GM18951 (cell line): Measurements from ENCODE around the gene STK11IP.
A peak's percentile ranks its signal among the peaks of the same experiment; 100 is the strongest.

Experiments
- POLR2A ChIP-seq: IDR thresholded peaks from 4 replicates; pipeline ENCODE4 v1.6.1; 2011; ENCODE audit warnings: mild to moderate bottlenecking; ENCODE audit not compliant: insufficient read length, insufficient read depth; ENCODE audit errors: extremely low read depth
- in situ Hi-C: fragments of 300-500 bp; cut with MboI; formaldehyde crosslinking; loops from one replicate; pipeline ENCODE4 v1.12.0; 2022; ENCODE audit warnings: low sequenced_read_pairs, mixed read lengths, inconsistent platforms; ENCODE audit not compliant: unreplicated experiment

Gene STK11IP, protein sequence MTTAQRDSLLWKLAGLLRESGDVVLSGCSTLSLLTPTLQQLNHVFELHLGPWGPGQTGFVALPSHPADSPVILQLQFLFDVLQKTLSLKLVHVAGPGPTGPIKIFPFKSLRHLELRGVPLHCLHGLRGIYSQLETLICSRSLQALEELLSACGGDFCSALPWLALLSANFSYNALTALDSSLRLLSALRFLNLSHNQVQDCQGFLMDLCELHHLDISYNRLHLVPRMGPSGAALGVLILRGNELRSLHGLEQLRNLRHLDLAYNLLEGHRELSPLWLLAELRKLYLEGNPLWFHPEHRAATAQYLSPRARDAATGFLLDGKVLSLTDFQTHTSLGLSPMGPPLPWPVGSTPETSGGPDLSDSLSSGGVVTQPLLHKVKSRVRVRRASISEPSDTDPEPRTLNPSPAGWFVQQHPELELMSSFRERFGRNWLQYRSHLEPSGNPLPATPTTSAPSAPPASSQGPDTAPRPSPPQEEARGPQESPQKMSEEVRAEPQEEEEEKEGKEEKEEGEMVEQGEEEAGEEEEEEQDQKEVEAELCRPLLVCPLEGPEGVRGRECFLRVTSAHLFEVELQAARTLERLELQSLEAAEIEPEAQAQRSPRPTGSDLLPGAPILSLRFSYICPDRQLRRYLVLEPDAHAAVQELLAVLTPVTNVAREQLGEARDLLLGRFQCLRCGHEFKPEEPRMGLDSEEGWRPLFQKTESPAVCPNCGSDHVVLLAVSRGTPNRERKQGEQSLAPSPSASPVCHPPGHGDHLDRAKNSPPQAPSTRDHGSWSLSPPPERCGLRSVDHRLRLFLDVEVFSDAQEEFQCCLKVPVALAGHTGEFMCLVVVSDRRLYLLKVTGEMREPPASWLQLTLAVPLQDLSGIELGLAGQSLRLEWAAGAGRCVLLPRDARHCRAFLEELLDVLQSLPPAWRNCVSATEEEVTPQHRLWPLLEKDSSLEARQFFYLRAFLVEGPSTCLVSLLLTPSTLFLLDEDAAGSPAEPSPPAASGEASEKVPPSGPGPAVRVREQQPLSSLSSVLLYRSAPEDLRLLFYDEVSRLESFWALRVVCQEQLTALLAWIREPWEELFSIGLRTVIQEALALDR

DNA sequence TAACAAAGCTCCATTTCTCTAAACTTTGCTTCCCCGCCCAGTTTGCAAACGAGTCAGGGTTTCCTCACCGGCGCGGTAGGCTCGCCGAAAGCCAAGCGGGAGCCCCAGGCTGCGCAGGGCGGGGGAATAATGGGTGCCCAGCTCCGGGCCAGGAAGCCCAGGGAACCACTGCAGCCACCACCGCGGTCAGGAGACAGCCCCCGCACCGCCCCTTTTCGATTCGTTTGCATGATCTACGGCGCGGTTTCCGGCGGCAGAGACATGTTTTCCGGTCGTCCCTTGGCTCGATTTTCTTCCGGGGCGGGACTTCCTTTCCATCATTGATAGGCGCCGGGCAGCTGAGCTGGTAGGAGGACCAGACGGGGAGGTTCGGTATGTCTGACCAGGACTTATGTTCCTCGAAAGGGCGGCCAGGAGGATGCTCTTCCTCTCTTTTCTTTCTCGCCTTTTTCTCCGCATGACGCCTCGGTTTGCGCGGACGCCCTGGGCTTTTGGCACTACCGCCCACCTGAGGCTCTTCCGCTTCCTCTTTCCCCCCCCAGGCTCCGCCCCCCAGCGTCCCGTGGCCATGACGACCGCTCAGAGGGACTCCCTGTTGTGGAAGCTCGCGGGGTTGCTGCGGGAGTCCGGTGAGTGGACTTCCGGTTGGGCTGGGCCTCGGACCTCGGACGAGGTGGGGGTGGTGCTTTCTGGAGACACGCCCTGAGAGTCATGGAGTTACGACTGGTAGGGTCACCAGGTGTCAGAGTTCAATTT lies at the start of gene STK11IP:
STK11IP (plus strand) TSS at position 306 of the 756 bp plus-strand sequence; CDS start at position 569, 263 bp downstream.
- TF ChIP-seq POLR2A, result peak; percentile 97
- in situ Hi-C loops, result no loop called here

- in situ Hi-C loops, result no loop called here
Observed at GRCh38 chr2:219548990-219549389, 48.7 kb upstream of the STK11IP start.

DNA sequence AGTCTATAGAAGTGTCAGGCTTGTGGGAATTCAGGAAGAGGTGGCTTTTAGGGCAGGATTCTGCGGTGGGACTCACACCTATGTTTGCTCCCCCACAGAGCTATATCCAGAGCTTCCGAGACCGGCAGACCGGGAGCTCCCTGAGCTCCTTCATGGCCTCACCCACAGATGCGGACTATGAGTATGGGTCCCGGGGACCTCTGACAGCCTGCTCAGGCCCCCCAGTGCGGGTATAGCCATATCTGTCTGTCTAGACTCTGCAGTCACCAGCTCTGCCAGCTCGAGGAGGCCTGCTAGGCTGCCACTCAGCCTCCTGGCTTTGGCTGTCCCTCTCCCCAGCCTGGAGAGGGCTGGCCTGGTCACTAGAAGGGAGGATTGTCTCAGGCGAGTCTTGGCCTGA lies 48.0 kb upstream of the STK11IP start:
- TF ChIP-seq POLR2A, result no peak
- in situ Hi-C loops, result no loop called here

More at GRCh38 chr2:219548990-219549389, 48.7 kb upstream of the STK11IP start:
- TF ChIP-seq POLR2A, result no peak

DNA sequence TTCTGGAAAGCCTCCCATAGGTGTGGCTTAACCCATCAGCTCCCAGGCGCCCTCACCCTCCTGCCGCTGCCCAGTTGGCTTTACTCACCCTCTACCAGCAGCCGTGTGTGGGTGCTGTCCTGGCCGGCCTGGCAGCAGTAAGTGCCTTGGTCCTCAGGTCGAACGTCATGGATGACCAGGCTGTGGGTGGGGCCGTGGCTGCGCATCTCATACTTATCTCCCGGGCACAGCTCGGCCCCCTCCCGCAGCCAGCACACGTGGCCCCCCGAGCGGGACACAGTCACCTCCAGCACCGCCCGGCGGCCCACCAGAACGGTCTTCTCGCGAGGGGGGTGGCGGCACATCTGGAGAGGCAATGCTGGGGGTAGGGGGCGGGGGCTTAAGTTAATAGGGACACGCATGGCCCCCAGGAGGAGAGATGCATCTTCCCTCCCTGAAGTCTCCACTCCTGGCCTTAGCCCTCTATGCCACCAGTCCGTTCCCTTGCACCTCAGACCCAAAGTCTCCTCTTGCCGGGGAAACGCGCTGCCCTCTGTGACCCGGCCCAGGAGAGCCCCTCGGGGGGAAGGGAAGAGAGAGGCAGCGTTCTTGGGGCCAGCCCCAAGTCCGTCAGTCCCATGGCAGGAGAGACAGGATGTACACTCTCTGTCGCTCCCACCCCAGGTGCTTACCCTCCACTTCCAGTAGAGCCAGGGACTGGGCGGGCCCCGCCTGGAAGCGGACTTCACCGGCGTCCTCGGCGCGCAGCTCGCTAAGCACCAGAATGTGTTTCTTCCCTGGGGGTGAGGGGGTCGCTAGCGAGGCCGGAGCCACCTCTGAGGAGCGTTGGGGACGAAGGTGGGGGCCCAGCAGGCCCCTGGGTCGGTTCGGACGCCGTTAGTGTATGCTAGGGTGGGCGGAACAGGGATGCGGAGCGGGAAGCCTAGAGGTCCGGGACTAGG lies 45.9 kb upstream of the STK11IP start:
- in situ Hi-C loops, result no loop called here

GRCh38 chr2:219552382-219553167 lies 45.1 kb upstream of the STK11IP start:
- in situ Hi-C loops, result no loop called here
- no peak for TF ChIP-seq POLR2A

More for the DNA sequence above, 45.9 kb upstream of the STK11IP start:
- no peak for TF ChIP-seq POLR2A

- TF ChIP-seq POLR2A, result no peak
- in situ Hi-C loops, result no loop called here
Observed at GRCh38 chr2:219553168-219553417, 44.6 kb upstream of the STK11IP start.

DNA sequence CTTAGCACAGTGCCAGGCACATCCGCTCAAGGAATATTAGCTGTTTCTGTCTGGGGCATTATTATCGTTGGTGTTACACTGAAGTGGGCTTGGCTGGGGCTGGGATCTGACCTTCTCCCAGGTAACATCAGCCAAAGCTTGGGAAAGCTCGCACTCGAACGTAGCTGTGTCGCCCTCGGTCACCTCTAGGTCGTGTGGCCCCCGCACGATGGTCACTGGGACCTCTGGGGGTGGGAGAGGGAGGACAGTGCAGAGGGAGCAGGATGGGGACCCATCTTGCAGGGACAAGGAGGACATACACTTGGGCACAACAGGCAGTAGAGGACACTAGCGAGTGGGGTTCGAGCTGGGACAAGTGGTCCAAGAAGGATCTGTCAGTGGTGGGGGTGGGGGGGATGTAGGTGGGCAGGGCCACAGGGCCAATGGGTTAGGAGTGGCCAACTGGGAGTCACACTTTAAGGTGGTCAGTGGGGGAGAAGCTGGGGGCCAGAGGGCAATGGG lies 44.1 kb upstream of the STK11IP start:
- in situ Hi-C loops, result no loop called here
- no peak for TF ChIP-seq POLR2A

GRCh38 chr2:219554350-219554749 lies 43.3 kb upstream of the STK11IP start:
- TF ChIP-seq POLR2A, result no peak
- in situ Hi-C loops, result no loop called here

- in situ Hi-C loops, result no loop called here
- no peak for TF ChIP-seq POLR2A
Observed at GRCh38 chr2:219555956-219556355, 41.7 kb upstream of the STK11IP start.

DNA sequence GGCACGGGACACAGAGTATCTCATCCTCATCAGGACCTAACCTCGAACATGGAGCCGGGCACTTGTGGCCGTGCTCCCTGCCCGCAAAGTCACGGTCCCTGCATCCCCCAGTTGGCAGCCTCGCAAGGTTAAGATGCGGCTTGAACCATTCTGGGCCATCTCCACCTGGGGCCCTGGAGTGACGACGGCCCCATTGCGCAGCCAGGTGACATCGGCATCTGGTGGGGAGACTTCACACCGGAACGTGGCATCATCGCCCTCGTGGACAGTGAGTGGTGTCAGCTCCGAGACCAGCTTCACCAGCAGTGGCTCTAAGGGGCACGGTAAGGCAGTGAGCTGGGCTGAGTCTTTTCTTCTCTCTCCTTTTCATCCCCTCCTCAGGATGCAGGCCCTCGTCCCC lies 41.2 kb upstream of the STK11IP start:
- in situ Hi-C loops, result no loop called here
- no peak for TF ChIP-seq POLR2A

DNA sequence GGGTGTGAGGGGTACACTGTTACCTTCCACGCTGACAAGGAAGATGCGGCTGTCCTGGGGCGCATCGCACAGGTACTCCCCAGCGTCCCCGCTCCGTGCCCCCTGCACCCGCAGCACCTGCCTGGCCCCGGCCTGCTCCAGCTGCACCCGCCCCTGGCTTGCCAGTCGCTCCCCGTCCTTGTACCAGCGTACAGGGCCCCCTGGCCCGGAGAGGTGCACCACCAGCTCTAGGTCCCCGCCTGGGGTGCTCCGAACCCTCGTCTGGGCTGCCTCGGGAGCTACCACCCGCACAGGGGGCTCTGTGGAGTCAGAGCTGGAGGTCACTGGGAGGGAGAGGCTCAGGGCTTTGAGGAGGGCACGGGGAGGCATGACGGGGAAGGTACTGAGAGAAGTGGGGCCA lies 40.3 kb upstream of the STK11IP start:
- TF ChIP-seq POLR2A, result no peak
- in situ Hi-C loops, result no loop called here
